T-helper 1 cell (primary cell): ENCODE measurements around the gene NPTX1.

Source experiments
- DNase-seq, 5 donors: peaks; one replicate each; pipeline ENCODE4 v3.0.0-alpha.2; 2012 to 2020

NPTX1 gene

GRCh38 chr17:80425835-80426426 lies 50.5 kb downstream of the NPTX1 start:
- DNase-seq, result no peak

DNA sequence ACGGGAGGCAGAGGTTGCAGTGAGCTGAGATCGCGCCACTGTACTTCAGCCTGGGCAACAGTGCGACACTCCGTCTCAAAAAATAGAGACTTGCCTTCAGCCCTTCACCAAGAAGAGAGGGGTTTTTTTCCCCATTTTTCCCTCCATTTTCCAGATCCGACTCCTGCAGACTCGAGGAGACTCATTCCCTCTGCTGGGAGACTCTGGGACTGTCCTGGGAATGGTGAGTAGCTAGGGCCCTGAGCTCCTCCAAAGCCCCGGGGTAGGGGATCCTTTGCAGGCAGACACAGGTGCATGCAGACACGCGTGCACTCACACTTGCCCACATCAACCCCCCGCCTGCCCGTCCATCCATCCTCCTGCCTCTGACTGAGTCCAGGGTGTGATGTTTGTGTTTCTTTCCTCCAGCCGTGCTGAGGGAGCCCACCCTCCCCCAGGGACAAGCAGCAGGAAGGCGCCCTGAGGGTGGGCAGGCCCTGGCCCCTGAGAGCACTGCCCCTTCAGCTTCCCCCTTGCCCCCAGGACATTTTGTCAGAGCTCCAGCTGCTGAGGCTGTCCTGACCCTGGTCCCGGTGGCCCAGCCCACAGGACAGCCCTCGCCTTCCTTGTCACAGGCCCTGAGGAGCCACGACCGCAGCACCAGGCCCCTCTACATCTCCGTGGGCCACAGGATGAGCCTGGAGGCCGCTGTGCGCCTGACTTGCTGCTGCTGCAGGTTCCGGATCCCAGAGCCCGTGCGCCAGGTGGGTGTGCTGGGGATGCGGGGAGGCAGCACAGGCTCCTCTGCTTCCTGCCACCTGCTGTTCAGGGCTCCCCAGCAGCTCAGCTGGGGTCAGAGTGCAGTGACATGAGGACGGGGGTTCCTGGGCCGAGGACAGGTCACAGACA lies 51.3 kb downstream of the NPTX1 start:
- no peak for DNase-seq

DNA sequence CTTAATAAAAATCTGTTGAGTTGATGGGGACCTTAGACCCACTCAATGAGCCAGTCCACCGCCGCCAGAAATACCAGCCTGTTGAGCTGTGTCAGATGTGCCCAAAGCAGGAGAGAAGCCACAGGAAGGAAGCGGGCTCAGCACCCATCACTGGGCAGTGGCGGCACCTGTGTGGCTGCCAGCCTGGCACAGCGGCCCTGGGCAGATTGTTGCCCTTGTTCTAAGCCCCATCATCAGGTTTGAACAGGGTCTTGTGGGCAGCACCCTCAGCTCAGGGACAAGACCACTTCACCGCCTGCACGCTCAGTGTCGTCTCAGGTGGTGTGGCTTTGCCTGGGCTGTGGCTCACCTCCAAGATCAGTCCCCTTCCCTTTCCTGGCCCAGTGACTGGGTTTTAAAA lies 52.1 kb downstream of the NPTX1 start:
- no peak for DNase-seq

DNA sequence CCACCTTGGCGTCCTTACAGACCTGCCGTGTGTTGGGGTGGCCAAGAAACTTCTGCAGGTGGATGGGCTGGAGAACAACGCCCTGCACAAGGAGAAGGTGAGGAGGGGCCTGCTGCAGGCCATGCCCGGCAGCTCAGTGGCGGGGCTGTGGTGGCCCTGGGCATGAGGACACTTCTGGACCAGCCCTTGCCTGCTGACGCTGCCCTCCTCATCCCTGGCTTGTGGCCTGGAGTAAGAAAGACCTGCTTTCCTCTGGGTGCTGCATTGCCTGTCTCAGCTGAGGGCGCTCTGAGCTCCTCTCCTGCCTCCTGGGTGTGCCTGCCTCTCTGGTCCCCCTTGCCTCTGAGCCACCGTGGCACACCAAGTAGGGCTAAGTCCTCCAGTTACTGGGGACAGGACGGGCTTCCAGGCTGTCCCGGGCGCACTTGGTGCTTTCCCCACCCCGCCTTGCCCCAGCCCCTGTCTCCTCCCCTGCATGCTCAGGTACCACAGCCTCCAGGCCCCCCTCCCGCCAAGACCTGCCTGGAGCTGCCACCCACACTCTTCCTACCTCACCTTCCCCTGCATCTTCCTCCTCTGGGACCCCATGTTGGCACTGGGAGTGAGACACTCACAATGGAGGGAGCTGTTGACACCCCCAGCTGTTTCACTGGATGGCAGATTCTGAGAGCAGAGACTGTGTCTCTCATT lies 52.7 kb downstream of the NPTX1 start:
- no peak for DNase-seq

- no peak for DNase-seq
Observed at GRCh38 chr17:80422981-80423380, 53.4 kb downstream of the NPTX1 start.

DNA sequence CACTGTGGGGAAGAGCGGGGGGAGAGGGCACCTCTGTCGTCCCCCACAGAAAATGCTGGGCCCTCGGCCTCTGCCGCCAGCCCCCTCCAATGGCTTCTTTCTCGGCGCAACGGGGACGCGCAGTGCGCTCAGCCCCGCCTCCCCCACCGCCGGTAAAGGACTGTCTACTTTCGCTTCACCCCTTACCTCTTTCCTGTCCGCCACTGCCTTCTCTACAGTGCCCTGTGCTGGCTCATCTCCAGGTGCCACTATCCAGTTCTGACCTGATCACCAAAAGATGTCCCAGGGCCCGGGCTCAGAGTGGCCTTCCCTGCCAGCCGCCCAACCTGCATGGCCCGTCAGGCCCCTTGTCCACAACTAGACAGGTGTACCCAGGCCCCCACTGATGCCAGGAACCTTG lies 54.1 kb downstream of the NPTX1 start:
- DNase-seq, result no peak

- no peak for DNase-seq
Observed at GRCh38 chr17:80421381-80422090, 54.9 kb downstream of the NPTX1 start.

DNA sequence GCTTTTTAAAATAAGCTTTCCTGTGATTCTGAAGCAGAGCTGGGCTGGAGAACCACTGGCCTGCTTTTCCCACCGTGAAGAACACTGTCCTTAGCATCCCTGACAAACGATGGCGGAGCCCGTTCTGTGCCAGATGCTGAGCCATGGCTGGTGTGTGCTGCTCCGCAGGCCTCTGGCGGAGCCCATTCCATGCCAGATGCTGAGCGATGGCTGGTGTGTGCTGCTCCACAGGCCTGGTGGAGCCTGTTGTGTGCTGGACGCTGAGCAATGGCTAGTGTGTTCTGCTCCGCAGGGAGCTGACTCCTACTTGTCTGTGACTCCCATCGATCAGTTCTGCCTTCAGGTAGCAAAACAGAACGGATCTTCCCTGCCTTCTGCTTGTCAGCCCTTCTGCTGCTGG lies 57.2 kb downstream of the NPTX1 start:
- DNase-seq, result no peak

DNA sequence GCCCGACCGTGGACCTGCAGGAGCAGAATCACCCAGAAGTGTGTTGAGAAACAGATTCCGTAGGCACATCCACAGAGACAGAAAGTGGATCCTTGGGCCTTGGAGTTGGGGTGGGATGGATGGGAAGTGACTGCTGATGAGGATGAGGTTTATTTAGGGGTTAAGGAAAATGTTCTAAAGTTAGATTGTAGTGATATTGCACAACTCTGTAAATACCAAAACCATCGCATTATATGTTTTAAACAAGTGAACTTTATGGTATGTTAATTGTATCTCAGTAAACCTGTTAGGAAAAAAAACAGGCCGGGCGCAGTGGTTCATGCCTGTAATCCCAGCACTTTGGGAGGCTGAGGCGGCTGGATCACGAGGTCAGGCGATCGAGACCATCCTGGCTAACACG lies 57.8 kb downstream of the NPTX1 start:
- DNase-seq, result no peak
